ENCODE data around the gene EVI2A. TPM values are rescaled to one million over a fixed set of nuclear protein-coding genes. Genes with fewer than 3 reads are reported as not detected.
A peak's percentile ranks its signal among the peaks of the same experiment; 100 is the strongest.

Gene EVI2A
- polyA plus RNA-seq, 1 donor (not counting 4 experiments of a cell fraction or from before 2014, with no cell fraction given) = 0.12 TPM

GRCh38 chr17:31279401-31279800 lies 42.0 kb downstream of the EVI2A start:
- H3K4me2 ChIP-seq (ENCODE audit: control insufficient read depth, extremely low read depth, insufficient read depth, low read depth, low read length) = no peak overlapping the region
- H3K36me3 ChIP-seq (ENCODE audit: control insufficient read depth in 2 of 2, extremely low read depth in 1 of 2, insufficient read depth in 2 of 2, low read length in 2 of 2) = peaks cover 8 to 9% of the 10 kb centered on the region in 2 experiments
- DNase-seq (ENCODE audit: low read depth, low spot score) = no peak
- no peak for FAIRE-seq
- no peaks in the 10 kb centered on the region for H3K27me3 ChIP-seq (ENCODE audit: control insufficient read depth, extremely low read depth, insufficient read depth, low read length)
- H3K4me1 ChIP-seq (ENCODE audit: control insufficient read depth, extremely low read depth, insufficient read depth, low read length) = peaks cover 8% of the 10 kb centered on the region
- no peaks in the 10 kb centered on the region for H3K9me3 ChIP-seq (ENCODE audit: control insufficient read depth, low read depth, low read length)
- no peaks in the 10 kb centered on the region for H4K20me1 ChIP-seq (ENCODE audit: control insufficient read depth, extremely low read depth, insufficient read depth, low read length)
- no peaks in the 10 kb centered on the region for H3K9me1 ChIP-seq (ENCODE audit: control insufficient read depth, extremely low read depth, insufficient read depth, low read length)
- H3K4me3 ChIP-seq (ENCODE audit: control insufficient read depth in 2 of 3, extremely low read depth in 1 of 3, insufficient read depth in 2 of 3, low read depth in 1 of 3, low read length in 3 of 3) = no peak overlapping the region
- dilution Hi-C loops (cut with MboI; ENCODE audit: extremely low pct_ligation_motif_present, low sequenced_read_pairs) = no loop called here
- H3K27ac ChIP-seq (ENCODE audit: control insufficient read depth, insufficient read depth, low read length) = no peak overlapping the region
- TF ChIP-seq EZH2 (IDR thresholded peaks at IDR 0.05; ENCODE audit: low read length) (no peak), CTCF (optimal IDR thresholded peaks at IDR 0.05 in 1 of 3, IDR thresholded peaks at IDR 0.05 in 1 of 3, conservative IDR thresholded peaks at IDR 0.05 in 1 of 3; ENCODE audit: extremely low read depth in 1 of 3, insufficient read depth in 2 of 3, low read length in 3 of 3) (no peak)
- H3K9ac ChIP-seq (ENCODE audit: control insufficient read depth, extremely low read depth, insufficient read depth, low read length) = no peak overlapping the region
- H3K79me2 ChIP-seq (ENCODE audit: control insufficient read depth, insufficient read depth, low read length) = no peaks in the 10 kb centered on the region
- H2AFZ ChIP-seq (ENCODE audit: control insufficient read depth, low read length) = no peak overlapping the region

GRCh38 chr17:31275116-31275515 lies 46.3 kb downstream of the EVI2A start:
- no peaks in the 10 kb centered on the region for H3K9me1 ChIP-seq (ENCODE audit: control insufficient read depth, extremely low read depth, insufficient read depth, low read length)
- H2AFZ ChIP-seq (ENCODE audit: control insufficient read depth, low read length) = no peak overlapping the region
- no peaks in the 10 kb centered on the region for H4K20me1 ChIP-seq (ENCODE audit: control insufficient read depth, extremely low read depth, insufficient read depth, low read length)
- H3K4me2 ChIP-seq (ENCODE audit: control insufficient read depth, extremely low read depth, insufficient read depth, low read depth, low read length) = no peak overlapping the region
- no peaks in the 10 kb centered on the region for H3K79me2 ChIP-seq (ENCODE audit: control insufficient read depth, insufficient read depth, low read length)
- H3K4me1 ChIP-seq (ENCODE audit: control insufficient read depth, extremely low read depth, insufficient read depth, low read length) = peaks cover 20% of the 10 kb centered on the region
- H3K9ac ChIP-seq (ENCODE audit: control insufficient read depth, extremely low read depth, insufficient read depth, low read length) = no peak overlapping the region
- no peaks in the 10 kb centered on the region for H3K9me3 ChIP-seq (ENCODE audit: control insufficient read depth, low read depth, low read length)
- TF ChIP-seq EZH2 (IDR thresholded peaks at IDR 0.05; ENCODE audit: low read length) = no peak
- TF ChIP-seq CTCF (optimal IDR thresholded peaks at IDR 0.05 in 1 of 3, IDR thresholded peaks at IDR 0.05 in 1 of 3, conservative IDR thresholded peaks at IDR 0.05 in 1 of 3; ENCODE audit: extremely low read depth in 1 of 3, insufficient read depth in 2 of 3, low read length in 3 of 3) = no peak
- FAIRE-seq (no peak), DNase-seq (ENCODE audit: low read depth, low spot score) (no peak)
- no peaks in the 10 kb centered on the region for H3K27me3 ChIP-seq (ENCODE audit: control insufficient read depth, extremely low read depth, insufficient read depth, low read length)
- dilution Hi-C loops (cut with MboI; ENCODE audit: extremely low pct_ligation_motif_present, low sequenced_read_pairs) = no loop called here
- H3K36me3 ChIP-seq (ENCODE audit: control insufficient read depth in 2 of 2, extremely low read depth in 1 of 2, insufficient read depth in 2 of 2, low read length in 2 of 2) = peaks cover 6 to 13% of the 10 kb centered on the region in 2 experiments
- H3K27ac ChIP-seq (ENCODE audit: control insufficient read depth, insufficient read depth, low read length) = peak overlapping the region; percentile 60
- no peak overlapping the region for H3K4me3 ChIP-seq (ENCODE audit: control insufficient read depth in 2 of 3, extremely low read depth in 1 of 3, insufficient read depth in 2 of 3, low read depth in 1 of 3, low read length in 3 of 3)

Data from keratinocyte (primary cell).